GM21447 (cell line): ENCODE measurements around the gene CCDC150.
A peak's percentile ranks its signal among the peaks of the same experiment; 100 is the strongest.
"Not testable (repeated sequence)": the region's sequence is repeated elsewhere in the genome, so short reads cannot be mapped to it uniquely, and the experiment has no call there.

ENCODE experiments used
- ATAC-seq: cut with Tn5 transposase; IDR thresholded peaks from one replicate; pipeline ENCODE4 v1.9.1; 2021; ENCODE audit not compliant: unreplicated experiment

Gene CCDC150

GRCh38 chr2:196703695-196704094, 64.2 kb downstream of the CCDC150 start:
- no peak for ATAC-seq

- ATAC-seq, result not testable (repeated sequence)
These were observed 70.5 kb downstream of the CCDC150 start for GRCh38 chr2:196710056-196710455.

GRCh38 chr2:196711625-196712024, 72.1 kb downstream of the CCDC150 start:
- no peak for ATAC-seq

GRCh38 chr2:196712867-196713266, 73.4 kb downstream of the CCDC150 start:
- no peak for ATAC-seq

- no peak for ATAC-seq
These were observed 79.0 kb downstream of the CCDC150 start for GRCh38 chr2:196718419-196719109.

- ATAC-seq, result peak; percentile 88
These were observed 79.8 kb downstream of the CCDC150 start for GRCh38 chr2:196719110-196719872.

GRCh38 chr2:196723571-196723970, 84.1 kb downstream of the CCDC150 start:
- no peak for ATAC-seq

GRCh38 chr2:196725218-196725617, 85.7 kb downstream of the CCDC150 start:
- no peak for ATAC-seq

GRCh38 chr2:196725882-196726281, 86.4 kb downstream of the CCDC150 start:
- no peak for ATAC-seq

GRCh38 chr2:196729418-196729817, 89.9 kb downstream of the CCDC150 start:
- no peak for ATAC-seq

GRCh38 chr2:196736646-196737045, 97.1 kb downstream of the CCDC150 start:
- ATAC-seq, result not testable (repeated sequence)

- ATAC-seq, result no peak
These were observed 97.5 kb downstream of the CCDC150 start for GRCh38 chr2:196737046-196737445.

GRCh38 chr2:196739031-196739430, 99.5 kb downstream of the CCDC150 start:
- ATAC-seq, result no peak

GRCh38 chr2:196742216-196742615, 102.7 kb downstream of the CCDC150 start:
- ATAC-seq, result no peak

- ATAC-seq, result no peak
These were observed 103.2 kb downstream of the CCDC150 start for GRCh38 chr2:196742685-196743084.

GRCh38 chr2:196743165-196743564, 103.7 kb downstream of the CCDC150 start:
- no peak for ATAC-seq

GRCh38 chr2:196745711-196746110, 106.2 kb downstream of the CCDC150 start:
- no peak for ATAC-seq

GRCh38 chr2:196747400-196747799, 107.9 kb downstream of the CCDC150 start:
- ATAC-seq, result no peak

GRCh38 chr2:196748123-196748522, 108.6 kb downstream of the CCDC150 start:
- no peak for ATAC-seq

GRCh38 chr2:196750291-196750923, 110.9 kb downstream of the CCDC150 start:
- ATAC-seq, result no peak

- ATAC-seq, result peak; percentile 91
These were observed 111.6 kb downstream of the CCDC150 start for GRCh38 chr2:196750977-196751631.
